ENCODE data around the gene LAMTOR1.

- TF ChIP-seq CTCF (IDR thresholded peaks at IDR 0.05): no peak
- TF ChIP-seq POLR2AphosphoS5 (IDR thresholded peaks at IDR 0.05): no peak
- no peak for TF ChIP-seq POLR2A (IDR thresholded peaks at IDR 0.05)
Measured at GRCh38 chr11:72122607-72123006, 19.5 kb upstream of the LAMTOR1 start.

All from breast epithelium (tissue), 3 donors.